HL-60 (cell line): ENCODE data around the gene CSTB.

Source experiments
- CTCF ChIP-seq: IDR thresholded peaks from one replicate; pipeline ENCODE4 v1.5.1; 2011; ENCODE audit warnings: low read length, control low read depth, inconsistent platforms; ENCODE audit not compliant: insufficient read depth
- SPI1 ChIP-seq: IDR thresholded peaks from 2 replicates; pipeline ENCODE4 v1.6.1; 2012; ENCODE audit warnings: low read depth, mild to moderate bottlenecking, borderline replicate concordance
- TF ChIP-seq, protein P1 (sequence below): IDR thresholded peaks from 2 replicates; pipeline ENCODE4 v1.6.1; 2012; ENCODE audit warnings: low read depth; ENCODE audit not compliant: insufficient replicate concordance

DNA sequence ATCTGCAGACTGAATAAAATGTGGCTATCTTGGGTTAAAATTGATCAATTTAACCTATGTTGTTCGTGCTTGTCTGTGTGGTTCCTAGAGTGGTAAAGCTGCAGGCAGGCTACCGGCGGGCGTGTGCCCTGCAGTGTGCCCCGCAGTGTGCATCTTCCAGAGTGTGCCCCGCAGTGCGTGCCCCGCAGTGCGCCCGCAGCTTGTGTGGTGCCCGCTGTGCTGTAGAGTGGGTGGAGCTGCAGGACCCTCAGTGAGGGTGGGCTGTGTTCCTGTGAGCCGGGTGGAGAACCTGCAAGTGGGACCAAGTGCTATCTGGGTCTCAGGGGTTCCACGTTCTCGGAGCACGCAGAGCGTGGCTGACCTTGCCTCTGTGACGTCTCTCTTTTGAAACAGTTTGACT is 24.0 kb upstream of the CSTB start:
- TF ChIP-seq, protein P1, sequence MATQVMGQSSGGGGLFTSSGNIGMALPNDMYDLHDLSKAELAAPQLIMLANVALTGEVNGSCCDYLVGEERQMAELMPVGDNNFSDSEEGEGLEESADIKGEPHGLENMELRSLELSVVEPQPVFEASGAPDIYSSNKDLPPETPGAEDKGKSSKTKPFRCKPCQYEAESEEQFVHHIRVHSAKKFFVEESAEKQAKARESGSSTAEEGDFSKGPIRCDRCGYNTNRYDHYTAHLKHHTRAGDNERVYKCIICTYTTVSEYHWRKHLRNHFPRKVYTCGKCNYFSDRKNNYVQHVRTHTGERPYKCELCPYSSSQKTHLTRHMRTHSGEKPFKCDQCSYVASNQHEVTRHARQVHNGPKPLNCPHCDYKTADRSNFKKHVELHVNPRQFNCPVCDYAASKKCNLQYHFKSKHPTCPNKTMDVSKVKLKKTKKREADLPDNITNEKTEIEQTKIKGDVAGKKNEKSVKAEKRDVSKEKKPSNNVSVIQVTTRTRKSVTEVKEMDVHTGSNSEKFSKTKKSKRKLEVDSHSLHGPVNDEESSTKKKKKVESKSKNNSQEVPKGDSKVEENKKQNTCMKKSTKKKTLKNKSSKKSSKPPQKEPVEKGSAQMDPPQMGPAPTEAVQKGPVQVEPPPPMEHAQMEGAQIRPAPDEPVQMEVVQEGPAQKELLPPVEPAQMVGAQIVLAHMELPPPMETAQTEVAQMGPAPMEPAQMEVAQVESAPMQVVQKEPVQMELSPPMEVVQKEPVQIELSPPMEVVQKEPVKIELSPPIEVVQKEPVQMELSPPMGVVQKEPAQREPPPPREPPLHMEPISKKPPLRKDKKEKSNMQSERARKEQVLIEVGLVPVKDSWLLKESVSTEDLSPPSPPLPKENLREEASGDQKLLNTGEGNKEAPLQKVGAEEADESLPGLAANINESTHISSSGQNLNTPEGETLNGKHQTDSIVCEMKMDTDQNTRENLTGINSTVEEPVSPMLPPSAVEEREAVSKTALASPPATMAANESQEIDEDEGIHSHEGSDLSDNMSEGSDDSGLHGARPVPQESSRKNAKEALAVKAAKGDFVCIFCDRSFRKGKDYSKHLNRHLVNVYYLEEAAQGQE = no peak
- TF ChIP-seq CTCF (no peak), SPI1 (no peak)
